ENCODE measurements around the gene FBXW11. TPM values are rescaled to one million over a fixed set of nuclear protein-coding genes. Genes with fewer than 3 reads are reported as not detected.

FBXW11 gene
- total RNA-seq, 1 experiment from 2014 or later = 52.2 TPM

DNA sequence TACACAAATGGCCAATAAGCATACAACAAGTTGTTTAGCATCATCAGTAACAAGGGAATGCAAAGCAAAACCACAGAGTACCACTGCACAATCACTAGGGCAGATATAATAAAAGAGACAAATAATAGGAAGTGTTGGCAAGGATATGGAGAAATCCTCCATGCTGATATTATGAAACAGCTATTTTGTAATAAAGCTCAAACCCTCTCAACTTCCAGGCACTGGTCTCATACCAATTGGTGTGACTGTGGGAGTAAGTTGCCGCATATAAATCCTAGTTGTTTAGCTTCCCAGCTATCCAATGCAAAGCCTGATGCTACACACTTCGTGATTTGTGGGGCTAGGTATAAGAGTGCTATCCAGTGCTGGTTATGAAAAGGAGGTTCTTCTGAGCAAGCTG lies 132.2 kb downstream of the FBXW11 start (continued):
- TF ChIP-seq ZNF532 (CRISPR knock-in tag; IDR thresholded peaks at IDR 0.05; ENCODE audit: borderline replicate concordance) (no peak), NFYB (CRISPR knock-in tag; conservative IDR thresholded peaks at IDR 0.05; ENCODE audit: low read depth) (no peak), SMAD4 (CRISPR knock-in tag; IDR thresholded peaks at IDR 0.05) (no peak), ATF1 (CRISPR knock-in tag; IDR thresholded peaks at IDR 0.05) (no peak)

DNA sequence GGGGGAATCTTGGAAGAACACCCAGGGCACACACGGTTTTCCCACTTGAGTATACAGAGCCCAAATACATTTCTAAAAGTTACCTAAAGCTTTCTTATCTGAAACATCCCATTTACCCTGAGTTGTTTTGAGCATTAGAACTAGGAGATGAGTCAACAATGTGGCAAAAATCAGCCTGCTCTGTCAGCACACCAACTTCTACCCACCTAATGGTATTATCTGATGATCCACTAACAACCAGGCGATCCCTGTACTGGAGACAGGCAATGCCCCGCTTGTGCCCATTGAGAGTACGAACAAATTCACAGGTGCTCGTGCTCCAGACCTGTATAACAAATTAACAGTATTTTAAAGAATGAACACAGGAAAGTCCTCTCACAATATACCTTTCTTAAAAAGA lies 133.8 kb downstream of the FBXW11 start:
- ATAC-seq (no peak), DNase-seq (ENCODE audit: low spot score) (no peak)
- Mint-ChIP-seq H3K4me1 (no peaks in the 10 kb centered on the region), H3K9me3 (no peaks in the 10 kb centered on the region), H3K36me3 (peaks cover 47% of the 10 kb centered on the region), H3K27ac (no peak overlapping the region), H3K4me3 (no peak overlapping the region), H3K27me3 (ENCODE audit: low read depth) (no peaks in the 10 kb centered on the region)
- ChIA-PET CTCF (interaction anchor here (0.6 to 2.5 kb wide), 3 partner anchors 15 to 589 kb away, joined by 3 to 10 read pairs (median 6); no protein-coding TSS in a partner anchor), POLR2A (no interaction called here)
- TF ChIP-seq, protein P1, sequence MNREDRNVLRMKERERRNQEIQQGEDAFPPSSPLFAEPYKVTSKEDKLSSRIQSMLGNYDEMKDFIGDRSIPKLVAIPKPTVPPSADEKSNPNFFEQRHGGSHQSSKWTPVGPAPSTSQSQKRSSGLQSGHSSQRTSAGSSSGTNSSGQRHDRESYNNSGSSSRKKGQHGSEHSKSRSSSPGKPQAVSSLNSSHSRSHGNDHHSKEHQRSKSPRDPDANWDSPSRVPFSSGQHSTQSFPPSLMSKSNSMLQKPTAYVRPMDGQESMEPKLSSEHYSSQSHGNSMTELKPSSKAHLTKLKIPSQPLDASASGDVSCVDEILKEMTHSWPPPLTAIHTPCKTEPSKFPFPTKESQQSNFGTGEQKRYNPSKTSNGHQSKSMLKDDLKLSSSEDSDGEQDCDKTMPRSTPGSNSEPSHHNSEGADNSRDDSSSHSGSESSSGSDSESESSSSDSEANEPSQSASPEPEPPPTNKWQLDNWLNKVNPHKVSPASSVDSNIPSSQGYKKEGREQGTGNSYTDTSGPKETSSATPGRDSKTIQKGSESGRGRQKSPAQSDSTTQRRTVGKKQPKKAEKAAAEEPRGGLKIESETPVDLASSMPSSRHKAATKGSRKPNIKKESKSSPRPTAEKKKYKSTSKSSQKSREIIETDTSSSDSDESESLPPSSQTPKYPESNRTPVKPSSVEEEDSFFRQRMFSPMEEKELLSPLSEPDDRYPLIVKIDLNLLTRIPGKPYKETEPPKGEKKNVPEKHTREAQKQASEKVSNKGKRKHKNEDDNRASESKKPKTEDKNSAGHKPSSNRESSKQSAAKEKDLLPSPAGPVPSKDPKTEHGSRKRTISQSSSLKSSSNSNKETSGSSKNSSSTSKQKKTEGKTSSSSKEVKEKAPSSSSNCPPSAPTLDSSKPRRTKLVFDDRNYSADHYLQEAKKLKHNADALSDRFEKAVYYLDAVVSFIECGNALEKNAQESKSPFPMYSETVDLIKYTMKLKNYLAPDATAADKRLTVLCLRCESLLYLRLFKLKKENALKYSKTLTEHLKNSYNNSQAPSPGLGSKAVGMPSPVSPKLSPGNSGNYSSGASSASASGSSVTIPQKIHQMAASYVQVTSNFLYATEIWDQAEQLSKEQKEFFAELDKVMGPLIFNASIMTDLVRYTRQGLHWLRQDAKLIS (CRISPR knock-in tag; IDR thresholded peaks at IDR 0.05; ENCODE audit: borderline replicate concordance) = no peak
- TF ChIP-seq, protein P2, sequence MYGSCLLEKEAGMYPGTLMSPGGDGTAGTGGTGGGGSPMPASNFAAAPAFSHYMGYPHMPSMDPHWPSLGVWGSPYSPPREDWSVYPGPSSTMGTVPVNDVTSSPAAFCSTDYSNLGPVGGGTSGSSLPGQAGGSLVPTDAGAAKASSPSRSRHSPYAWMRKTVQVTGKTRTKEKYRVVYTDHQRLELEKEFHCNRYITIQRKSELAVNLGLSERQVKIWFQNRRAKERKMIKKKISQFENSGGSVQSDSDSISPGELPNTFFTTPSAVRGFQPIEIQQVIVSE (CRISPR knock-in tag; IDR thresholded peaks at IDR 0.05; ENCODE audit: borderline replicate concordance) = no peak
- TF ChIP-seq E2F4 (CRISPR knock-in tag; IDR thresholded peaks at IDR 0.05; ENCODE audit: borderline replicate concordance, low read depth) (no peak), PRRX2 (CRISPR knock-in tag; IDR thresholded peaks at IDR 0.05) (no peak), ZBTB43 (CRISPR knock-in tag; IDR thresholded peaks at IDR 0.05) (no peak), OVOL2 (CRISPR knock-in tag; IDR thresholded peaks at IDR 0.05; ENCODE audit: borderline replicate concordance) (no peak), ZNF138 (CRISPR knock-in tag; conservative IDR thresholded peaks at IDR 0.05) (no peak), ELF4 (CRISPR knock-in tag; IDR thresholded peaks at IDR 0.05; ENCODE audit: low read depth) (no peak)
- TF ChIP-seq, protein P3, sequence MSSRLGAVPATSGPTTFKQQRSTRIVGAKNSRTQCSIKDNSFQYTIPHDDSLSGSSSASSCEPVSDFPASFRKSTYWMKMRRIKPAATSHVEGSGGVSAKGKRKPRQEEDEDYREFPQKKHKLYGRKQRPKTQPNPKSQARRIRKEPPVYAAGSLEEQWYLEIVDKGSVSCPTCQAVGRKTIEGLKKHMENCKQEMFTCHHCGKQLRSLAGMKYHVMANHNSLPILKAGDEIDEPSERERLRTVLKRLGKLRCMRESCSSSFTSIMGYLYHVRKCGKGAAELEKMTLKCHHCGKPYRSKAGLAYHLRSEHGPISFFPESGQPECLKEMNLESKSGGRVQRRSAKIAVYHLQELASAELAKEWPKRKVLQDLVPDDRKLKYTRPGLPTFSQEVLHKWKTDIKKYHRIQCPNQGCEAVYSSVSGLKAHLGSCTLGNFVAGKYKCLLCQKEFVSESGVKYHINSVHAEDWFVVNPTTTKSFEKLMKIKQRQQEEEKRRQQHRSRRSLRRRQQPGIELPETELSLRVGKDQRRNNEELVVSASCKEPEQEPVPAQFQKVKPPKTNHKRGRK (CRISPR knock-in tag; IDR thresholded peaks at IDR 0.05; ENCODE audit: borderline replicate concordance) = no peak
- TF ChIP-seq, protein P4, sequence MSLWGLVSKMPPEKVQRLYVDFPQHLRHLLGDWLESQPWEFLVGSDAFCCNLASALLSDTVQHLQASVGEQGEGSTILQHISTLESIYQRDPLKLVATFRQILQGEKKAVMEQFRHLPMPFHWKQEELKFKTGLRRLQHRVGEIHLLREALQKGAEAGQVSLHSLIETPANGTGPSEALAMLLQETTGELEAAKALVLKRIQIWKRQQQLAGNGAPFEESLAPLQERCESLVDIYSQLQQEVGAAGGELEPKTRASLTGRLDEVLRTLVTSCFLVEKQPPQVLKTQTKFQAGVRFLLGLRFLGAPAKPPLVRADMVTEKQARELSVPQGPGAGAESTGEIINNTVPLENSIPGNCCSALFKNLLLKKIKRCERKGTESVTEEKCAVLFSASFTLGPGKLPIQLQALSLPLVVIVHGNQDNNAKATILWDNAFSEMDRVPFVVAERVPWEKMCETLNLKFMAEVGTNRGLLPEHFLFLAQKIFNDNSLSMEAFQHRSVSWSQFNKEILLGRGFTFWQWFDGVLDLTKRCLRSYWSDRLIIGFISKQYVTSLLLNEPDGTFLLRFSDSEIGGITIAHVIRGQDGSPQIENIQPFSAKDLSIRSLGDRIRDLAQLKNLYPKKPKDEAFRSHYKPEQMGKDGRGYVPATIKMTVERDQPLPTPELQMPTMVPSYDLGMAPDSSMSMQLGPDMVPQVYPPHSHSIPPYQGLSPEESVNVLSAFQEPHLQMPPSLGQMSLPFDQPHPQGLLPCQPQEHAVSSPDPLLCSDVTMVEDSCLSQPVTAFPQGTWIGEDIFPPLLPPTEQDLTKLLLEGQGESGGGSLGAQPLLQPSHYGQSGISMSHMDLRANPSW (CRISPR knock-in tag; conservative IDR thresholded peaks at IDR 0.05; ENCODE audit: low read depth) = no peak
- TF ChIP-seq, protein P5, sequence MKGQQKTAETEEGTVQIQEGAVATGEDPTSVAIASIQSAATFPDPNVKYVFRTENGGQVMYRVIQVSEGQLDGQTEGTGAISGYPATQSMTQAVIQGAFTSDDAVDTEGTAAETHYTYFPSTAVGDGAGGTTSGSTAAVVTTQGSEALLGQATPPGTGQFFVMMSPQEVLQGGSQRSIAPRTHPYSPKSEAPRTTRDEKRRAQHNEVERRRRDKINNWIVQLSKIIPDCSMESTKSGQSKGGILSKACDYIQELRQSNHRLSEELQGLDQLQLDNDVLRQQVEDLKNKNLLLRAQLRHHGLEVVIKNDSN (CRISPR knock-in tag; IDR thresholded peaks at IDR 0.05) = no peak
- TF ChIP-seq, protein P6, sequence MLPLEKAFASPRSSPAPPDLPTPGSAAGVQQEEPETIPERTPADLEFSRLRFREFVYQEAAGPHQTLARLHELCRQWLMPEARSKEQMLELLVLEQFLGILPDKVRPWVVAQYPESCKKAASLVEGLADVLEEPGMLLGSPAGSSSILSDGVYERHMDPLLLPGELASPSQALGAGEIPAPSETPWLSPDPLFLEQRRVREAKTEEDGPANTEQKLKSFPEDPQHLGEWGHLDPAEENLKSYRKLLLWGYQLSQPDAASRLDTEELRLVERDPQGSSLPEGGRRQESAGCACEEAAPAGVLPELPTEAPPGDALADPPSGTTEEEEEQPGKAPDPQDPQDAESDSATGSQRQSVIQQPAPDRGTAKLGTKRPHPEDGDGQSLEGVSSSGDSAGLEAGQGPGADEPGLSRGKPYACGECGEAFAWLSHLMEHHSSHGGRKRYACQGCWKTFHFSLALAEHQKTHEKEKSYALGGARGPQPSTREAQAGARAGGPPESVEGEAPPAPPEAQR (CRISPR knock-in tag; IDR thresholded peaks at IDR 0.05) = no peak
